GM19043 (cell line): ENCODE data around the gene PGA3.
"Not testable (repeated sequence)": the region's sequence is repeated elsewhere in the genome, so short reads cannot be mapped to it uniquely, and the experiment has no call there.

Experiments used
- ATAC-seq: cut with Tn5 transposase; IDR thresholded peaks from one replicate; pipeline ENCODE4 v1.9.1; 2021; ENCODE audit warnings: low read depth; ENCODE audit not compliant: unreplicated experiment

PGA3 gene

GRCh38 chr11:61204502-61205059 lies 1.3 kb downstream of the PGA3 start:
- ATAC-seq = not testable (repeated sequence)

DNA sequence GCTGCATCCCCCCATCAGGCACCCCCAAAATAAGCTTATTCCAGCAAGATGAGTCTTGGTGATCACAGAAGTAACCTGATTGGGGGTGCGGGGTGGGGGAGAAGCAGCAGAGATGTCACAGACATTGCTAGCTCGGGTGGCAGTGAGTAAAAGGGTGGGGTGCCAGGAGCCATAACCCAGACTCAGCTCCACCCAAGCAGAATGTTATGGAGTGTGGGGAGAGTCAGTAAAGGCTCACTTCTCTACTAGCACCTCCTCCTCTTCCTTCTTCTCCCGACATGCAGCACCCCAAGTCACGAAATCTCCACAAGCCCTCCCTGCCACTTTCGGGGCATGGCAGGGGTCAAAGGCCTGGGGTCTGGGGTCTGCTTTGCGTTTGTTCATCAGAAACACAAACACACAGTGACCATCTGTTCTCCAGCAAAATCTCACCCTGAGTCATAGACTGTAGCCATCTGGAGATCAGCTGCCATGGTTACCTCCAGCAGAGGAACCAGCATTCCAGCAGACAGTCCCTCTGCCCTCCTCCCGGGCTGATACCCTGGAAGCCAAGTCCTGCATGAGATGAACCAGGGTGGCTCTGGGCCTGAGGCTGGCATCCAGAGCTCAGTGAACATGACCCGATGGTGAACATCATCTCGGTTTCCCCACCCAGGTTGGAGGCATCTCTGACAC lies 4.5 kb downstream of the PGA3 start:
- not testable (repeated sequence) for ATAC-seq

GRCh38 chr11:61210629-61211028 lies 7.3 kb downstream of the PGA3 start:
- ATAC-seq = not testable (repeated sequence)

DNA sequence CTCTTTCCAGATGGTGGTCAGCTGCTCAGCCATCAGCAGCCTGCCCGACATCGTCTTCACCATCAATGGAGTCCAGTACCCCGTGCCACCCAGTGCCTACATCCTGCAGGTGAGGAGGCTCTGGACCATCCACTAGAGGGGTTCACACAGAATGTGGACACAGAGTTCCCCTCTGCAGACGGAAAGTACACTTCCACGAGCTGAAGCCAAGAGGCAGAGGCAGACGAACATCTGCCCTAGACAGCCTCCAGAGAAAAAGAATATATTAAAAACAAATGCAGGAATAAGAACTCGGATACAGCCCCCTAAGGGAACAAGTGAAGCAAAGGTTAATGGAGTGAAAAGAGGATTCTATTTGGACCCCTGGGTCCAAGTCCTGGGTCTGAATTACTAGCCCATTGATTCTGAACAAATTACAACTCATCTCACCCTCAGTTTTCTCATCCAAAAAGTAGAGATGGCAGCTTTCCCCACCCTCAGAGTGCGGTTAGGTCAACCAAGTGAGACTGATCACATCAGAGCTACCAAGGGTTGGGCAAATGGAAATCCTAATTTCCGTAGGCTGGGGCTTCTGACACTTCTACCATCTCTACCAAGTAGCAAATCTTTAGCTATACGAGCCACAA lies 8.1 kb downstream of the PGA3 start:
- not testable (repeated sequence) for ATAC-seq

DNA sequence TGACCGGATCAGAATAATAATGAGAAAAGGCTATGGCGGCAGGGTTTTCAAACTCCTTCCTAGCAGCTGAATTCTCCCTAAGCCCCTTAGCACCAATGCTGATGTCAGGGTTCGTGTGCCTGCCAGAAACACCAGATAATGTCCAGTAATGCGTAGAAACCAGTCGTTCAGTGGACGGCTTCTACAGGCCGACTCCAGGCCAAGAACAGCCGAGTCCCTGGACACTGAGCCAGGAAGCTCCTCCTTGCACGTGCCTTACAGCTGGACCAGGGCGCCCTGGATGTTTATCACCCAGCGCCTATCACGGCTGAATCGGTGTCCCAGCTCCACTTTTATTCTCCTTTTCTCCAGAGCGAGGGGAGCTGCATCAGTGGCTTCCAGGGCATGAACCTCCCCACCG lies 8.9 kb downstream of the PGA3 start:
- not testable (repeated sequence) for ATAC-seq

DNA sequence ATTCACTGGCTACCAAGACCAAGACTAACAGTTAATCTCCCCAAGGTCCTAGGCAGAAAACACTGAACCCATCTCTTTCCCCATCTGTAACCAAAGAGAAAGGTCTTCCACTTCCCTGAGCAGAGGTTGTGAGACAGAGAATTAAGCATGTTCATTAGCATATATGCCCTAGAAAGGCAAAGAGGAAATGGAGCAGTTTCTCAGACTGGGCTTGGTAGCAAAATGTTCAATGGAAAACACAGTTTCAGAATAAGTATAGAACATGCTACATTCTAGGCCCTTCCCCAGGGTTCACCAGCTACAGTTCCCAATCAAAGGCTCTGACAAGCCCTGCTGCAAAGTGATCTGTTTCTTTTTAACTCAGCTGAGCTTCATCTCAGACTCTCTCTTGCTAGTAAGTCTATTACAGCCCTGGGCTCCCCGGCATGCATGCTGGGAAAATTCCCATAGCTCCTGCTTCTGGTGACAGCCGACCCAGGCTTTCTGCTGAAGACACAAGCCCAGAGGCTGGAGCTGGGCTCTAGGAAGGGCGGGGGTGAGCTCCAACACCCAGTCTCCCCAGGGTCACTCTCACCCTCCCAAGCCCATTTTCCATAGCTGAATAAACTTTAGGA lies 10.5 kb downstream of the PGA3 start:
- ATAC-seq = not testable (repeated sequence)

GRCh38 chr11:61218306-61218705 lies 15.0 kb downstream of the PGA3 start:
- not testable (repeated sequence) for ATAC-seq

DNA sequence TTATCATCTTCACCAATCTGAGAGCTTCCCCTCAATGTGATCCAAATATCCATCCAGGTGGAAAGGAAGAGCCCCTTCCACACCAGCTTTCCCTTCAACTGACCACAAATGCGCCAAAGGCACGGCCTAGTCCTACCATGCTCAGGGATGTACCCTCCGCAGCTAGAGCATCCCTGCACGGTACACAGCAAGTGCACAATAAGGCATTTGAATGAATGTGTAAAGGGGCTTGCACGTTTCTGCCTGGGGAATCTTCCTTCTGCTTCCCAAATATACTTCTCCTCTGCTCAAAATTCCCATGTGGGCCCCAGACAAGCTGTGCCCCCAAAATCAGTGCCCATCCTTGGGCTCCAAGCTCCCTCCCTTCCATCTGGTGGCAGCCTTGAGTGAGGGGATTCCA lies 15.7 kb downstream of the PGA3 start:
- not testable (repeated sequence) for ATAC-seq

DNA sequence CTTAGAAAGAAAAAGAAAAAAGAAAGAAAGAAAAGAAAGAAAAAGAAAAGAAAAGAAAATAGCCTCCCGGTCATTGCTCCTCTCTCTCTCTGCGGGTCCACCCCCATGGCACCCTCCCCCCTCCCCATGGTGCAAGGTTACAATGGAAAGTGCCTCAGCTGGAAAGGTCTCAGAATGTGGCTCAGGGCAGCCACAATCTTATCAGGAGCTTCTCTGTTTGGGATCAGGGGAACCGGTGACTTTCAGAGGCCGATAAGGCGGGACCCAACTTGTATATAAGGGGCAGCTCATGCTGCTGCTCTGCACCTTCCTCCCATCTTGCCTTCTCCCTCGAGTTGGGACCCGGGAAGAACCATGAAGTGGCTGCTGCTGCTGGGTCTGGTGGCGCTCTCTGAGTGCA lies 18.7 kb downstream of the PGA3 start, which contains the start of gene PGA4:
Gene PGA4 (plus strand): TSS at position 301 of the 400 bp plus-strand sequence. CDS start 54 bp downstream, at position 355.
- not testable (repeated sequence) for ATAC-seq

DNA sequence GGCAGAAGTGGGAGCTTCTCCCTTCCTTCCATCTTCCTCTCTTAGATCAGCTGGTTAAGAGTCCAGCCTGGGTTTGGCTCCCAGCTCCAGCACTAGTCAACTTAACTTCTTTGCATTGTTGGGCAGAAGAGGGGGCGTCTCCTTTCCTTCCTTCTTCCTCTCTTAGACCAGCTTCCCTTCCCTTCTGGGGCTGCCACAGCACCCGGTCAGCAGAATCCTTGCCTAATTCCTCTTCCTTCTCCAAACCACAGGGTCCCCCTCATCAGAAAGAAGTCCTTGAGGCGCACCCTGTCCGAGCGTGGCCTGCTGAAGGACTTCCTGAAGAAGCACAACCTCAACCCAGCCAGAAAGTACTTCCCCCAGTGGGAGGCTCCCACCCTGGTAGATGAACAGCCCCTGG lies 19.4 kb downstream of the PGA3 start:
- ATAC-seq = not testable (repeated sequence)

DNA sequence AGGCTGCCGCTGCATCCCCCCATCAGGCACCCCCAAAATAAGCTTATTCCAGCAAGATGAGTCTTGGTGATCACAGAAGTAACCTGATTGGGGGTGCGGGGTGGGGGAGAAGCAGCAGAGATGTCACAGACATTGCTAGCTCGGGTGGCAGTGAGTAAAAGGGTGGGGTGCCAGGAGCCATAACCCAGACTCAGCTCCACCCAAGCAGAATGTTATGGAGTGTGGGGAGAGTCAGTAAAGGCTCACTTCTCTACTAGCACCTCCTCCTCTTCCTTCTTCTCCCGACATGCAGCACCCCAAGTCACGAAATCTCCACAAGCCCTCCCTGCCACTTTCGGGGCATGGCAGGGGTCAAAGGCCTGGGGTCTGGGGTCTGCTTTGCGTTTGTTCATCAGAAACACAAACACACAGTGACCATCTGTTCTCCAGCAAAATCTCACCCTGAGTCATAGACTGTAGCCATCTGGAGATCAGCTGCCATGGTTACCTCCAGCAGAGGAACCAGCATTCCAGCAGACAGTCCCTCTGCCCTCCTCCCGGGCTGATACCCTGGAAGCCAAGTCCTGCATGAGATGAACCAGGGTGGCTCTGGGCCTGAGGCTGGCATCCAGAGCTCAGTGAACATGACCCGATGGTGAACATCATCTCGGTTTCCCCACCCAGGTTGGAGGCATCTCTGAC lies 23.3 kb downstream of the PGA3 start:
- ATAC-seq = not testable (repeated sequence)

DNA sequence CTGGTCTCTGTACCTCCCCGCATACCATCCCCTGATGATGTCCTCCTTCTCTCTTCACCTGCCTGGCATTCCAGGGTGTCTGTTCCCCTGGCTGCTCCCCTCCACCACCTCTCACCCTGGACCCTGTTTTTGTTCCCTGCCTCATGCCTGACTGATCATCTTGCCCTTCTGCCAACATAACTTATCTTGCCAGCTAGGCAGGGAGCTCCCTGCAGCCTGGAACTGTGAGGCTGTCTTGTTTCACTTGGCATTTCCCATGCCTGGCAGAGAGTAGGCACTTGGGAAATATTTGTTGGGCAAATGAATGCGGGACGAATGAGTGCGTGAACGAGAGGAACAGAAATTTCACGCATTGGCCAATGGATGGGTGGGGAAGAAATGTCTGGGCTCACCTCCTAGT lies 26.1 kb downstream of the PGA3 start:
- not testable (repeated sequence) for ATAC-seq

GRCh38 chr11:61231033-61231432 lies 27.7 kb downstream of the PGA3 start:
- ATAC-seq = not testable (repeated sequence)

DNA sequence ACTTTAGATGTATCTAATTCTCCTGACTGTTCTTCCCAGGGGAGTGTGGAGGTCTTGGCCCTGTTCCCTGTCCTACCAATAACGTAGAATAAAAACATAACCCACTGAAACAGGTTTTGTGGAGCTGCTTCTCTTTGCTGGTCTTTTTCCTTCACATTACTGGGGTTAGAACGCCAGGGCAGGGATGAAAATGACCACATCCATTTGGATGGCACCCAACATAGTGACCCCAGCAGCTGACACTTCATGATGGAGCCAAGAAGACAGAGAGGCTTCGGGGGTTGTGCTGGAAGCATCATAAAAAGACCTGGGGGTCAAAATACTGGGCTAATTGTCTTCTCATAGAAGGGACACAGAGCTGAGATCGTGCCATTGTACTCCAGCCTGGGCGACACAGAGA lies 28.3 kb downstream of the PGA3 start:
- not testable (repeated sequence) for ATAC-seq

- ATAC-seq = not testable (repeated sequence)
Measured at GRCh38 chr11:61232548-61233145, 29.3 kb downstream of the PGA3 start.

GRCh38 chr11:61237130-61237529 lies 33.8 kb downstream of the PGA3 start:
- ATAC-seq = not testable (repeated sequence)

GRCh38 chr11:61240288-61240687 lies 37.0 kb downstream of the PGA3 start:
- not testable (repeated sequence) for ATAC-seq

DNA sequence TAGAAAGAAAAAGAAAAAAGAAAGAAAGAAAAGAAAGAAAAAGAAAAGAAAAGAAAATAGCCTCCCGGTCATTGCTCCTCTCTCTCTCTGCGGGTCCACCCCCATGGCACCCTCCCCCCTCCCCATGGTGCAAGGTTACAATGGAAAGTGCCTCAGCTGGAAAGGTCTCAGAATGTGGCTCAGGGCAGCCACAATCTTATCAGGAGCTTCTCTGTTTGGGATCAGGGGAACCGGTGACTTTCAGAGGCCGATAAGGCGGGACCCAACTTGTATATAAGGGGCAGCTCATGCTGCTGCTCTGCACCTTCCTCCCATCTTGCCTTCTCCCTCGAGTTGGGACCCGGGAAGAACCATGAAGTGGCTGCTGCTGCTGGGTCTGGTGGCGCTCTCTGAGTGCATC lies 37.6 kb downstream of the PGA3 start, which contains the start of gene PGA5:
Gene PGA5 (plus strand): TSS at position 301 of the 400 bp plus-strand sequence. CDS start 52 bp downstream, at position 353.
- not testable (repeated sequence) for ATAC-seq

DNA sequence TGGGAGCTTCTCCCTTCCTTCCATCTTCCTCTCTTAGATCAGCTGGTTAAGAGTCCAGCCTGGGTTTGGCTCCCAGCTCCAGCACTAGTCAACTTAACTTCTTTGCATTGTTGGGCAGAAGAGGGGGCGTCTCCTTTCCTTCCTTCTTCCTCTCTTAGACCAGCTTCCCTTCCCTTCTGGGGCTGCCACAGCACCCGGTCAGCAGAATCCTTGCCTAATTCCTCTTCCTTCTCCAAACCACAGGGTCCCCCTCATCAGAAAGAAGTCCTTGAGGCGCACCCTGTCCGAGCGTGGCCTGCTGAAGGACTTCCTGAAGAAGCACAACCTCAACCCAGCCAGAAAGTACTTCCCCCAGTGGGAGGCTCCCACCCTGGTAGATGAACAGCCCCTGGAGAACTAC lies 38.2 kb downstream of the PGA3 start:
- not testable (repeated sequence) for ATAC-seq
